Mesendoderm (in vitro differentiated cells): ENCODE results near the gene PDGFD.

Experiments
- DNase-seq: peaks from one replicate; pipeline ENCODE4 v3.0.0; 2013
- H2AK5ac ChIP-seq: 2 replicates; pipeline ENCODE4 v1.6.1; 2013; ENCODE audit warnings: low read length, inconsistent platforms
- H2BK120ac ChIP-seq: 2 replicates; pipeline ENCODE4 v1.6.1; 2013; ENCODE audit warnings: low read depth, mild to moderate bottlenecking, low read length, moderate library complexity, mixed read lengths
- H2BK15ac ChIP-seq: replicated peaks from 2 replicates; pipeline ENCODE4 v1.6.1; 2013; ENCODE audit warnings: low read depth, mild to moderate bottlenecking, moderate library complexity
- H2BK5ac ChIP-seq: 2 replicates; pipeline ENCODE4 v1.6.1; 2013; ENCODE audit warnings: low read length, inconsistent platforms
- H3K18ac ChIP-seq: 2 replicates; pipeline ENCODE4 v1.6.1; 2013; ENCODE audit warnings: mild to moderate bottlenecking, low read length, mixed read lengths
- H3K23ac ChIP-seq: one replicate; pipeline ENCODE4 v1.6.1; 2013; ENCODE audit warnings: low read length
- H3K27ac ChIP-seq: 2 replicates; pipeline ENCODE4 v1.5.1; 2013; ENCODE audit warnings: low read depth, mild to moderate bottlenecking, inconsistent platforms, low read length, moderate library complexity
- H3K27me3 ChIP-seq: 2 replicates; pipeline ENCODE4 v1.6.1; 2013; ENCODE audit warnings: low read length, control low read depth, mild to moderate bottlenecking, inconsistent platforms; ENCODE audit not compliant: insufficient read depth, poor library complexity
- H3K36me3 ChIP-seq: 2 replicates; pipeline ENCODE4 v1.6.1; 2013; ENCODE audit warnings: low read length, inconsistent platforms; ENCODE audit not compliant: control insufficient read depth, insufficient read depth
- H3K4ac ChIP-seq: one replicate; pipeline ENCODE4 v1.6.1; 2013; ENCODE audit warnings: low read depth, mild to moderate bottlenecking, low read length, moderate library complexity
- H3K4me1 ChIP-seq: 2 replicates; pipeline ENCODE4 v1.6.1; 2013; ENCODE audit warnings: low read depth, low read length, inconsistent platforms; ENCODE audit not compliant: control insufficient read depth
- H3K4me2 ChIP-seq: 2 replicates; pipeline ENCODE4 v1.6.1; 2013; ENCODE audit warnings: low read length
- H3K4me3 ChIP-seq: 2 replicates; pipeline ENCODE4 v1.5.1; 2013; ENCODE audit warnings: mild to moderate bottlenecking, low read length
- H3K56ac ChIP-seq: one replicate; pipeline ENCODE4 v1.6.1; 2013; ENCODE audit warnings: low read length
- H3K79me1 ChIP-seq: 2 replicates; pipeline ENCODE4 v1.6.1; 2013; ENCODE audit warnings: low read length, inconsistent platforms
- H3K79me2 ChIP-seq: 2 replicates; pipeline ENCODE4 v1.6.1; 2013; ENCODE audit warnings: mild to moderate bottlenecking, low read length; ENCODE audit not compliant: control insufficient read depth, insufficient read depth
- H3K9ac ChIP-seq: 2 replicates; pipeline ENCODE4 v1.6.1; 2013; ENCODE audit warnings: low read length, inconsistent platforms
- H4K5ac ChIP-seq: one replicate; pipeline ENCODE4 v1.6.1; 2013; ENCODE audit warnings: low read length
- H4K8ac ChIP-seq: one replicate; pipeline ENCODE4 v1.6.1; 2013; ENCODE audit warnings: low read depth, mild to moderate bottlenecking, control low read depth, low read length, moderate library complexity
- WGBS: extraction: QIAGEN DNeasy Blood & Tissue Kit; methylation state at CpG from one replicate; pipeline ENCODE4 v1.1.7; 2013; ENCODE audit warnings: low lambda C conversion rate, missing lambda C conversion rate; ENCODE audit not compliant: insufficient coverage; ENCODE audit errors: extremely low coverage; 5-methylcytosine and 5-hydroxymethylcytosine counted together

PDGFD gene

GRCh38 chr11:103889679-103890078 lies 274.3 kb downstream of the PDGFD start:
- no peak for DNase-seq
- no peak overlapping the region for H3K18ac ChIP-seq
- no peak overlapping the region for H4K5ac ChIP-seq

GRCh38 chr11:103888541-103888951 lies 275.4 kb downstream of the PDGFD start:
- Histone ChIP-seq H3K23ac (no peak overlapping the region), H2BK5ac (no peak overlapping the region), H2BK15ac (no peak overlapping the region), H2BK120ac (no peak overlapping the region), H3K79me1 (no peaks in the 10 kb centered on the region), H3K4me2 (no peak overlapping the region), H4K8ac (no peak overlapping the region), H3K56ac (no peak overlapping the region), H2AK5ac (no peak overlapping the region), H4K5ac (no peak overlapping the region), H3K4ac (no peak overlapping the region), H3K27me3 (no peaks in the 10 kb centered on the region), H3K79me2 (no peaks in the 10 kb centered on the region), H3K9ac (no peak overlapping the region), H3K36me3 (no peaks in the 10 kb centered on the region), H3K27ac (no peak overlapping the region), H3K4me1 (peaks cover 4% of the 10 kb centered on the region), H3K4me3 (no peak overlapping the region), H3K18ac (no peak overlapping the region)
- peak; percentile 74 for DNase-seq

More at GRCh38 chr11:103889679-103890078, 274.3 kb downstream of the PDGFD start:
- Histone ChIP-seq H3K23ac (no peak overlapping the region), H3K79me2 (no peaks in the 10 kb centered on the region), H3K79me1 (no peaks in the 10 kb centered on the region), H3K27ac (no peak overlapping the region), H2BK120ac (no peak overlapping the region), H3K4ac (no peak overlapping the region), H3K9ac (no peak overlapping the region), H3K27me3 (no peaks in the 10 kb centered on the region), H2BK15ac (no peak overlapping the region), H3K4me2 (no peak overlapping the region), H2BK5ac (no peak overlapping the region), H2AK5ac (no peak overlapping the region), H3K36me3 (no peaks in the 10 kb centered on the region), H3K4me1 (peaks cover 7% of the 10 kb centered on the region), H3K56ac (no peak overlapping the region), H3K4me3 (no peak overlapping the region), H4K8ac (no peak overlapping the region)

GRCh38 chr11:103887001-103887658 lies 276.8 kb downstream of the PDGFD start:
- no peak overlapping the region for H3K23ac ChIP-seq
- no peaks in the 10 kb centered on the region for H3K79me1 ChIP-seq
- H2AK5ac ChIP-seq = no peak overlapping the region
- no peak overlapping the region for H3K4me3 ChIP-seq
- H3K27ac ChIP-seq = no peak overlapping the region
- no peak overlapping the region for H3K56ac ChIP-seq
- no peaks in the 10 kb centered on the region for H3K27me3 ChIP-seq
- H3K4ac ChIP-seq = no peak overlapping the region
- H4K8ac ChIP-seq = no peak overlapping the region
- H3K79me2 ChIP-seq = no peaks in the 10 kb centered on the region
- no peak overlapping the region for H4K5ac ChIP-seq
- H2BK5ac ChIP-seq = no peak overlapping the region
- no peak for DNase-seq
- H3K9ac ChIP-seq = no peak overlapping the region
- no peak overlapping the region for H3K18ac ChIP-seq
- no peaks in the 10 kb centered on the region for H3K4me1 ChIP-seq
- H2BK15ac ChIP-seq = no peak overlapping the region
- H2BK120ac ChIP-seq = no peak overlapping the region
- no CpG with 5 or more reads among the region's 6 CpGs for WGBS
- H3K4me2 ChIP-seq = no peak overlapping the region
- H3K36me3 ChIP-seq = no peaks in the 10 kb centered on the region

GRCh38 chr11:103883856-103884255 lies 280.1 kb downstream of the PDGFD start:
- Histone ChIP-seq H3K18ac (no peak overlapping the region), H2BK5ac (no peak overlapping the region), H4K5ac (no peak overlapping the region), H3K36me3 (no peaks in the 10 kb centered on the region), H2BK15ac (no peak overlapping the region), H3K4ac (no peak overlapping the region), H3K79me1 (no peaks in the 10 kb centered on the region), H2AK5ac (no peak overlapping the region), H3K27me3 (no peaks in the 10 kb centered on the region), H3K23ac (no peak overlapping the region), H3K4me3 (no peak overlapping the region), H3K27ac (no peak overlapping the region), H3K4me2 (no peak overlapping the region), H3K79me2 (no peaks in the 10 kb centered on the region), H3K56ac (no peak overlapping the region), H3K4me1 (no peaks in the 10 kb centered on the region), H4K8ac (no peak overlapping the region), H2BK120ac (no peak overlapping the region), H3K9ac (no peak overlapping the region)
- WGBS = no CpG with 5 or more reads among the region's 1 CpG
- no peak for DNase-seq

GRCh38 chr11:103883291-103883690 lies 280.7 kb downstream of the PDGFD start:
- no peaks in the 10 kb centered on the region for H3K79me2 ChIP-seq
- H4K8ac ChIP-seq = no peak overlapping the region

GRCh38 chr11:103881584-103881983 lies 282.4 kb downstream of the PDGFD start:
- Histone ChIP-seq H3K36me3 (no peaks in the 10 kb centered on the region), H3K18ac (no peak overlapping the region), H3K4me2 (no peak overlapping the region), H3K79me2 (no peaks in the 10 kb centered on the region), H2BK15ac (no peak overlapping the region), H3K27me3 (no peaks in the 10 kb centered on the region), H3K4me1 (no peaks in the 10 kb centered on the region), H2AK5ac (no peak overlapping the region), H3K27ac (no peak overlapping the region), H4K5ac (no peak overlapping the region), H3K56ac (no peak overlapping the region), H3K79me1 (no peaks in the 10 kb centered on the region), H3K4me3 (no peak overlapping the region), H3K9ac (no peak overlapping the region), H3K23ac (no peak overlapping the region), H2BK120ac (no peak overlapping the region), H3K4ac (no peak overlapping the region), H4K8ac (no peak overlapping the region), H2BK5ac (no peak overlapping the region)
- DNase-seq = no peak
- WGBS = no CpG with 5 or more reads among the region's 1 CpG

More at GRCh38 chr11:103883291-103883690, 280.7 kb downstream of the PDGFD start:
- Histone ChIP-seq H3K4me2 (no peak overlapping the region), H3K36me3 (no peaks in the 10 kb centered on the region), H2AK5ac (no peak overlapping the region), H3K27ac (no peak overlapping the region), H3K4me3 (no peak overlapping the region), H2BK15ac (no peak overlapping the region), H2BK120ac (no peak overlapping the region), H3K23ac (no peak overlapping the region), H3K27me3 (no peaks in the 10 kb centered on the region), H4K5ac (no peak overlapping the region), H3K79me1 (no peaks in the 10 kb centered on the region), H3K9ac (no peak overlapping the region), H2BK5ac (no peak overlapping the region), H3K4ac (no peak overlapping the region), H3K56ac (no peak overlapping the region), H3K4me1 (no peaks in the 10 kb centered on the region), H3K18ac (no peak overlapping the region)
- no CpG with 5 or more reads among the region's 2 CpGs for WGBS
- DNase-seq = no peak
